ENCODE data around the gene HOXB4. TPM values are rescaled to one million over a fixed set of nuclear protein-coding genes. Genes with fewer than 3 reads are reported as not detected.

HOXB4 gene
- total RNA-seq, 1 experiment from 2014 or later, result 11.3 TPM

GRCh38 chr17:48548523-48549280, 29.4 kb downstream of the HOXB4 start:
- ATAC-seq (no peak), DNase-seq (ENCODE audit: low read depth, low spot score) (no peak)
- no TSS peak for BruUV-seq (replicated peaks)
- RAD21 ChIA-PET (ENCODE audit: low non-redundant PET in 1 of 2, low total read pairs in 2 of 2, uncharacterized antibody in 2 of 2, unreplicated experiment in 2 of 2), result no interaction called here
- H3K79me2 ChIP-seq (ENCODE audit: insufficient read depth, low read length), result no peaks in the 10 kb centered on the region
- no peak overlapping the region for H3K9ac ChIP-seq (ENCODE audit: low read length)
- no peak overlapping the region for H3K27ac ChIP-seq (ENCODE audit: low read depth, low read length)
- H3K9me2 ChIP-seq (ENCODE audit: insufficient read depth), result no peaks in the 10 kb centered on the region
- peaks cover 0 to 4% of the 10 kb centered on the region in 2 experiments; a peak in 1 of 4 replicates for H3K36me3 ChIP-seq (ENCODE audit: control insufficient read depth in 1 of 2, insufficient read depth in 2 of 2, low read length in 2 of 2)
- no peaks in the 10 kb centered on the region for H4K20me1 ChIP-seq (ENCODE audit: insufficient read depth)
- CTCF ChIA-PET, result no interaction called here
- TF ChIP-seq FOSL1 (IDR thresholded peaks at IDR 0.05; ENCODE audit: low read depth) (no peak), EGR1 (IDR thresholded peaks at IDR 0.05; ENCODE audit: low read depth) (no peak), REST (IDR thresholded peaks at IDR 0.05; ENCODE audit: low read depth) (no peak), POLR2AphosphoS5 (IDR thresholded peaks at IDR 0.05; ENCODE audit: low read depth, low read length) (no peak), TCF7L2 (IDR thresholded peaks at IDR 0.05; ENCODE audit: borderline replicate concordance, extremely low read depth, insufficient read depth, insufficient read length) (no peak), ATF3 (IDR thresholded peaks at IDR 0.05) (no peak), CBX3 (IDR thresholded peaks at IDR 0.05; ENCODE audit: low read depth) (no peak), EZH2 (IDR thresholded peaks at IDR 0.05) (no peak), SRF (IDR thresholded peaks at IDR 0.05; ENCODE audit: low read depth) (no peak), JUND (IDR thresholded peaks at IDR 0.05) (no peak), ZBTB33 (IDR thresholded peaks at IDR 0.05; ENCODE audit: extremely low read depth, insufficient replicate concordance, low read length) (no peak), RAD21 (IDR thresholded peaks at IDR 0.05; ENCODE audit: low read depth) (no peak), SIN3A (IDR thresholded peaks at IDR 0.05; ENCODE audit: low read depth) (no peak), EZH2phosphoT487 (IDR thresholded peaks at IDR 0.05; ENCODE audit: borderline replicate concordance) (no peak), SP1 (IDR thresholded peaks at IDR 0.05; ENCODE audit: low read depth) (no peak), CTCF (IDR thresholded peaks at IDR 0.05 in 2 of 3, conservative IDR thresholded peaks at IDR 0.05 in 1 of 3; ENCODE audit: borderline replicate concordance in 1 of 3, insufficient read depth in 1 of 3, low read depth in 2 of 3, low read length in 2 of 3) (no peak), YY1 (IDR thresholded peaks at IDR 0.05; ENCODE audit: extremely low read depth, insufficient replicate concordance, low read depth, low read length) (no peak), ZFX (IDR thresholded peaks at IDR 0.05) (no peak), POLR2A (IDR thresholded peaks at IDR 0.05; ENCODE audit: borderline replicate concordance, extremely low read depth, insufficient read depth, insufficient read length) (no peak)
- H3K4me1 ChIP-seq (ENCODE audit: control insufficient read depth in 1 of 2, insufficient read depth in 2 of 2, low read length in 2 of 2), result peaks cover 0 to 7% of the 10 kb centered on the region in 2 experiments; a peak in 2 of 4 replicates
- intact Hi-C loops (cut with micrococcal nuclease), result no loop called here
- H3K9me3 ChIP-seq (ENCODE audit: control insufficient read depth in 1 of 2, insufficient read depth in 1 of 2, low read depth in 1 of 2, low read length in 2 of 2), result no peaks in the 10 kb centered on the region
- POLR2A ChIA-PET, result no interaction called here
- H3K4me3 ChIP-seq (replicated peaks in 1 of 2; ENCODE audit: low read depth in 1 of 2, low read length in 2 of 2), result no peak overlapping the region
- H2AFZ ChIP-seq (ENCODE audit: low read depth, low read length, poor library complexity, severe bottlenecking), result no peak overlapping the region
- H3K4me2 ChIP-seq (ENCODE audit: low read length), result no peak overlapping the region
- H3K27me3 ChIP-seq (ENCODE audit: insufficient read depth, low read length), result no peaks in the 10 kb centered on the region
